SU-DHL-6 (cell line): ENCODE results near the gene ERRFI1.
"Not testable (repeated sequence)": the region's sequence is repeated elsewhere in the genome, so short reads cannot be mapped to it uniquely, and the experiment has no call there.

Experiments used
- H2AFZ ChIP-seq: fragments of 200-600 bp; sonication (generic); 2 replicates; pipeline ENCODE4 v1.6.1; 2014; ENCODE audit warnings: low read depth, mild to moderate bottlenecking, moderate library complexity, mixed read lengths, antibody characterized with exemption, low read length; ENCODE audit not compliant: severe bottlenecking
- H3F3A ChIP-seq: fragments of 200-600 bp; shearing (Covaris generic); 2 replicates; pipeline ENCODE4 v1.6.0; 2016; ENCODE audit warnings: antibody characterized with exemption, mild to moderate bottlenecking; ENCODE audit not compliant: insufficient read depth
- H3K27ac ChIP-seq: fragments of 200-600 bp; sonication (generic); 2 replicates; pipeline ENCODE4 v1.5.1; 2016; ENCODE audit warnings: low read depth, mild to moderate bottlenecking, low read length, moderate library complexity, mixed read lengths
- H3K27me3 ChIP-seq: fragments of 200-600 bp; sonication (generic), shearing (Covaris generic); 2 replicates; pipeline ENCODE4 v1.6.0; 2014; ENCODE audit warnings: mild to moderate bottlenecking, low read length
- H3K36me3 ChIP-seq: fragments of 200-600 bp; sonication (generic); 2 replicates; pipeline ENCODE4 v1.6.1; 2014; ENCODE audit warnings: mild to moderate bottlenecking, low read length, mixed read lengths
- H3K4me2 ChIP-seq: fragments of 300-600, 200-600 bp; shearing (Covaris generic), sonication (generic); 2 replicates; pipeline ENCODE4 v1.6.0; 2014; ENCODE audit warnings: low read length, low read depth, mild to moderate bottlenecking; ENCODE audit not compliant: poor library complexity, severe bottlenecking
- H3K4me3 ChIP-seq: fragments of 200-600 bp; sonication (generic); 2 replicates; pipeline ENCODE4 v1.5.1; 2014; ENCODE audit warnings: antibody characterized with exemption, low read length, mild to moderate bottlenecking, mixed read lengths; ENCODE audit not compliant: insufficient read depth, poor library complexity, severe bottlenecking
- H3K79me2 ChIP-seq: fragments of 200-600 bp; sonication (generic); 2 replicates; pipeline ENCODE4 v1.6.1; 2014; ENCODE audit warnings: mild to moderate bottlenecking, low read length, moderate library complexity; ENCODE audit not compliant: insufficient read depth
- H3K9ac ChIP-seq: fragments of 200-600 bp; sonication (generic); 2 replicates; pipeline ENCODE4 v1.7.0; 2014; ENCODE audit warnings: mild to moderate bottlenecking, low read length
- H3K9me2 ChIP-seq: fragments of 200-600 bp; sonication (generic); replicated peaks from 2 replicates; pipeline ENCODE4 v1.6.1; 2014; ENCODE audit warnings: low read length; ENCODE audit not compliant: insufficient read depth
- H3K9me3 ChIP-seq: fragments of 200-600 bp; sonication (generic); 2 replicates; pipeline ENCODE4 v1.6.1; 2014; ENCODE audit warnings: low read length, mixed read lengths; ENCODE audit not compliant: insufficient read depth
- H4K20me1 ChIP-seq: fragments of 200-600 bp; sonication (generic); 2 replicates; pipeline ENCODE4 v1.6.1; 2014; ENCODE audit warnings: low read depth, mild to moderate bottlenecking, antibody characterized with exemption, low read length, moderate library complexity, mixed read lengths
- EZH2phosphoT487 ChIP-seq: fragments of 200-600 bp; sonication (generic), shearing (Covaris generic); conservative IDR thresholded peaks from 2 replicates; pipeline ENCODE4 v1.6.1; 2018; ENCODE audit warnings: mild to moderate bottlenecking, antibody characterized with exemption, low read length, moderate library complexity, mixed read lengths
- TF ChIP-seq, protein P1 (sequence below): fragments of 200-600 bp; sonication (generic); IDR thresholded peaks from one replicate; pipeline ENCODE4 v1.5.1; 2017; ENCODE audit warnings: antibody characterized with exemption, mild to moderate bottlenecking, low read length, moderate library complexity; ENCODE audit not compliant: insufficient read depth, poor library complexity, severe bottlenecking

The ERRFI1 gene

DNA sequence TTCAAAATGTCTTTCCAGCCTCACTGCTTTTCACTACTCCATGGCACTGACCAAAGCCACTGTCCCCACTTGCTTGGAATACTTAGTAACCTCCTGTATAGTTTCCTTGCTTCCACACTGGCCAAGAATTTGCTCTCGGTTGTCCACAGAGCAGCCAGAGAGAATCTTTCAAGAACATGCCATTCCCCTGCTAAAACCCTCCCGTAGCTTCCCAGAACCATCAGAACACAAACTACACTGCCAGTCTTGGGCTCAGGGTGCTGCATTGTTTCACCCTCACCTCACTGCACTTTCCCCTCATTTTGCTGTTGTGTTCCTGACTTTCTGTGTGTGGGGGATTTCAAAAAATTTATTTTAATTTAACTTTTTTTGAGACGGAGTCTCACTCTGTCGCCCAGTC lies 25.5 kb upstream of the ERRFI1 start:
- Histone ChIP-seq H3F3A (no peaks in the 10 kb centered on the region), H3K9me3 (no peaks in the 10 kb centered on the region), H3K9me2 (no peaks in the 10 kb centered on the region), H3K27ac (no peak overlapping the region), H3K36me3 (no peaks in the 10 kb centered on the region), H2AFZ (no peak overlapping the region), H3K79me2 (no peaks in the 10 kb centered on the region), H4K20me1 (no peaks in the 10 kb centered on the region), H3K4me2 (no peak overlapping the region), H3K4me3 (no peak overlapping the region), H3K9ac (no peak overlapping the region), H3K27me3 (no peaks in the 10 kb centered on the region)
- no peak for TF ChIP-seq EZH2phosphoT487
- TF ChIP-seq, protein P1, sequence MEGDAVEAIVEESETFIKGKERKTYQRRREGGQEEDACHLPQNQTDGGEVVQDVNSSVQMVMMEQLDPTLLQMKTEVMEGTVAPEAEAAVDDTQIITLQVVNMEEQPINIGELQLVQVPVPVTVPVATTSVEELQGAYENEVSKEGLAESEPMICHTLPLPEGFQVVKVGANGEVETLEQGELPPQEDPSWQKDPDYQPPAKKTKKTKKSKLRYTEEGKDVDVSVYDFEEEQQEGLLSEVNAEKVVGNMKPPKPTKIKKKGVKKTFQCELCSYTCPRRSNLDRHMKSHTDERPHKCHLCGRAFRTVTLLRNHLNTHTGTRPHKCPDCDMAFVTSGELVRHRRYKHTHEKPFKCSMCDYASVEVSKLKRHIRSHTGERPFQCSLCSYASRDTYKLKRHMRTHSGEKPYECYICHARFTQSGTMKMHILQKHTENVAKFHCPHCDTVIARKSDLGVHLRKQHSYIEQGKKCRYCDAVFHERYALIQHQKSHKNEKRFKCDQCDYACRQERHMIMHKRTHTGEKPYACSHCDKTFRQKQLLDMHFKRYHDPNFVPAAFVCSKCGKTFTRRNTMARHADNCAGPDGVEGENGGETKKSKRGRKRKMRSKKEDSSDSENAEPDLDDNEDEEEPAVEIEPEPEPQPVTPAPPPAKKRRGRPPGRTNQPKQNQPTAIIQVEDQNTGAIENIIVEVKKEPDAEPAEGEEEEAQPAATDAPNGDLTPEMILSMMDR, result no peak

DNA sequence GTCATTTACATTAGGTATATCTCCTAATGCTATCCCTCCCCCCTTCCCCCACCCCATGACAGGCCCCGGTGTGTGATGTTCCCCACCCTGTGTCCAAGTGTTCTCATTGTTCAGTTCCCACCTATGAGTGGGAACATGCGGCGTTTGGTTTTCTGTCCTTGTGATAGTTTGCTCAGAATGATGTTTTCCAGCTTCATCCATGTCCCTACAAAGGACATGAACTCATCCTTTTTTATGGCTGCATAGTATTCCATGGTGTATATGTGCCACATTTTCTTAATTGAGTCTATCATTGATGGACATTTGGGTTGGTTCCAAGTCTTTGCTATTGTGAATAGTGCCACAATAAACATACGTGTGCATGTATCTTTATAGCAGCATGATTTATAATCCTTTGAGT lies 23.1 kb upstream of the ERRFI1 start:
- H3K4me3 ChIP-seq, H3K4me2 ChIP-seq, H3K36me3 ChIP-seq, H3K27ac ChIP-seq, H4K20me1 ChIP-seq, H3K79me2 ChIP-seq, H3K27me3 ChIP-seq, H2AFZ ChIP-seq, H3K9me2 ChIP-seq, H3K9me3 ChIP-seq, H3K9ac ChIP-seq, H3F3A ChIP-seq: not testable (repeated sequence)

DNA sequence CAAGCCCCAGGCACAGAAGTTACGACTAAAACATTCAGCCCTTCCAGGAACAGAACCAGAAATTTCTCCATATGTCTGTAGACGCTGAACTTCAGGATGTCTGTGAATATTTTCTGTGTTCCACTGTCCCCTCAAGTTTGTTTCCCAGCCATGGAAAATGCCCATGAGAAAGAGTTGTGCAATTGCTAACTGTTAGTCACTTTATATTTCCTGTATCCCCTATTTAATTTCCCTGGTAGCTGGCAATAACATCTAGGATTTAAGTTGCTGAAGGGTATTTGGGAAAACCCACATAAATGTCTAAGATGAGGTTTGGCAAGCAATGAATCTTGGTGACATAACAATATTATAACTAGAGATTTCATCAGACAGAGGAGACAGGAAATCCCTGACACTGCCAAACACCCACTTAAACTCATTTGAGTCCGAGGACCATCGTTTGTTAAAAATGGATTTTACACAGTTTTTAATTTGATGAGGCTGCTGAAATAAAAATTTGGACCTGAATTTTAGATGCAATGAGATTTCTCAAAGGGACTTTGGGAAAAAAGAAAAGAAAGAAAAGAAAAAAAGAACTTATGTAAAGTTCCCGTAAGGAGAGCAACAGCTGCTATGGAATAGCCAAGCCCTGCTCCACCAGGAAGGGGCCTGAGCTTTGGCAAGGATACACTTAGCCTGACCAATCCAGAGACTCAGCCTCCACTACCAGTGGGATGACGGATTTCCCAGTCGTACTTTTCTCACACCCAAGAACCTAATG lies 21.8 kb upstream of the ERRFI1 start:
- Histone ChIP-seq H3K9ac (no peak overlapping the region), H3K27ac (no peak overlapping the region), H3K36me3 (no peaks in the 10 kb centered on the region), H3K27me3 (no peaks in the 10 kb centered on the region), H3K9me3 (no peaks in the 10 kb centered on the region), H3K4me2 (no peak overlapping the region), H3F3A (no peaks in the 10 kb centered on the region), H4K20me1 (no peaks in the 10 kb centered on the region), H3K79me2 (no peaks in the 10 kb centered on the region), H2AFZ (no peak overlapping the region), H3K9me2 (no peaks in the 10 kb centered on the region), H3K4me3 (no peak overlapping the region)
- no peak for TF ChIP-seq EZH2phosphoT487
- TF ChIP-seq, protein P1, result no peak

DNA sequence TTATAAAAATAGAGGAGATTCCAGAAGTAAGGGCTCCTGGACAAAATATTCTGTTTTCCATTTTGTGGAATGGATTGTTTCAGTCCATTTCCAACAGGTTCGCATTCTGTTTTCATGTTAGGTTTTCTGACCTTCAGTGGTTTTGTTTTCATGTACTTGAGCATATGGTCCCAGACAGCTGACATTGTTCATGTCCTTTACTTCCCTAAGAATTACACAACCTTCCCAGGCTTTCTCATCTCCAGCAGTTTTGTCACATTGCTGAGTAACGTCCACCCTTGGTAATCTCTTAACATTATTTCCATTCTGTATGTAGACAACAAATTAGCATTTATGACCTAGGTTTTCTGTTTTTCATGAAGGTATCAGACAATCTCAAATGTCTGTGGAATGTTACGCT lies 21.0 kb upstream of the ERRFI1 start:
- Histone ChIP-seq H3K4me3 (no peak overlapping the region), H3K9me2 (no peaks in the 10 kb centered on the region), H3K9me3 (no peaks in the 10 kb centered on the region), H3K9ac (no peak overlapping the region), H3K27me3 (no peaks in the 10 kb centered on the region), H3K36me3 (no peaks in the 10 kb centered on the region; the same call in 1 of the 2 replicates), H4K20me1 (no peaks in the 10 kb centered on the region), H3F3A (no peaks in the 10 kb centered on the region), H2AFZ (no peak overlapping the region), H3K79me2 (no peaks in the 10 kb centered on the region), H3K27ac (no peak overlapping the region), H3K4me2 (no peak overlapping the region)
- no peak for TF ChIP-seq EZH2phosphoT487
- TF ChIP-seq, protein P1, result no peak
